K562 (cell line): ENCODE results near the gene ARPP21. TPM values are rescaled to one million over a fixed set of nuclear protein-coding genes. Genes with fewer than 3 reads are reported as not detected.

ENCODE experiments used
- ATAC-seq: fragments of 200-7000 bp; cut with Tn5 transposase; 3 replicates; pipeline ENCODE4 v1.9.1; 2020; ENCODE audit warnings: moderate library complexity
- BruUV-seq: library from RNA; stranded (reverse); fragments of 400-500 nt; replicated peaks from 2 replicates; lab custom pipeline; 2021; lab: Mats Ljungman, UMichigan
- CTCF ChIA-PET: fragments of 300-600 bp; formaldehyde crosslinking; extraction: SDS; loops from one replicate; lab custom pipeline; 2021; ENCODE audit warnings: low intra/inter-chr PET ratio; lab: Yijun Ruan, JAX
- POLR2A ChIA-PET: fragments of 300-600, 350-650 bp; sonication (Branson Sonifier 250); formaldehyde crosslinking; extraction: SDS; loops from one replicate; lab custom pipeline; 2021; ENCODE audit warnings: antibody characterized with exemption, inconsistent platforms; lab: Yijun Ruan, JAX
- DNase-seq, 4 experiments: peaks; one replicate each; pipeline versions ENCODE4 v3.0.0 to v3.0.0-alpha.2; 2011 to 2018; ENCODE audit warnings: low spot score in 3 of 4, mixed read lengths in 3 of 4; ENCODE audit errors: extremely low read depth in 1 of 4
- FAIRE-seq: peaks from 2 replicates; lab custom pipeline; 2011; peaks lifted over from hg19 to GRCh38; lab: Jason Lieb, UNC
- H2AFZ ChIP-seq: 2 replicates; pipeline ENCODE4 v1.6.0; 2011; ENCODE audit warnings: low read depth, low read length, control low read depth, inconsistent platforms
- H3K27ac ChIP-seq: fragments of 200-600 bp; 3 replicates; pipeline ENCODE4 v1.8.0; 2011; ENCODE audit warnings: low read depth, mild to moderate bottlenecking, control low read depth, inconsistent platforms, low read length, moderate library complexity, mixed read lengths; ENCODE audit errors: extremely low read depth
- H3K27me3 ChIP-seq, 2 experiments: fragments of 300-600 bp in 1 of 2; 2 replicates in 1 of 2; 3 replicates in 1 of 2; pipeline versions ENCODE4 v1.6.0 to v1.8.0; 2011; ENCODE audit warnings: inconsistent platforms in 2 of 2, low read length in 2 of 2, mild to moderate bottlenecking in 1 of 2, mixed read lengths in 1 of 2, moderate library complexity in 1 of 2; ENCODE audit not compliant: control insufficient read depth in 2 of 2, insufficient read depth in 2 of 2
- H3K36me3 ChIP-seq: fragments of 300-600 bp; 3 replicates; pipeline ENCODE4 v1.8.0; 2011; ENCODE audit warnings: mild to moderate bottlenecking, low read length, inconsistent platforms; ENCODE audit not compliant: control insufficient read depth, insufficient read depth
- H3K4me1 ChIP-seq, 2 experiments: fragments of 200-600 bp in 1 of 2; replicated peaks in 1 of 2; 2 replicates in 1 of 2; 3 replicates in 1 of 2; pipeline versions ENCODE4 v1.5.1 to v1.8.0; 2011; ENCODE audit warnings: inconsistent platforms in 2 of 2, low read length in 2 of 2, mild to moderate bottlenecking in 1 of 2, mixed read lengths in 1 of 2, moderate library complexity in 1 of 2; ENCODE audit not compliant: control insufficient read depth in 2 of 2, insufficient read depth in 2 of 2
- H3K4me2 ChIP-seq: 2 replicates; pipeline ENCODE4 v1.6.1; 2011; ENCODE audit warnings: low read length, control low read depth, inconsistent platforms, mixed read lengths; ENCODE audit not compliant: insufficient read depth
- H3K4me3 ChIP-seq: fragments of 200-600 bp; sonication (generic), shearing (Covaris generic); 2 replicates; pipeline ENCODE4 v1.5.1; 2016; ENCODE audit warnings: control low read depth, inconsistent platforms
- H3K79me2 ChIP-seq: fragments of 200-600 bp; 3 replicates; pipeline ENCODE4 v1.8.0; 2011; ENCODE audit warnings: low read length, inconsistent platforms; ENCODE audit not compliant: control insufficient read depth, insufficient read depth
- H3K9ac ChIP-seq, 2 experiments: 2 replicates each; pipeline versions ENCODE4 v1.6.0 to v1.6.1; 2011; ENCODE audit warnings: low read depth in 2 of 2, low read length in 2 of 2, control low read depth in 1 of 2, inconsistent platforms in 1 of 2, mild to moderate bottlenecking in 1 of 2, mixed read lengths in 1 of 2; ENCODE audit not compliant: insufficient read depth in 1 of 2
- H3K9me1 ChIP-seq: one replicate; pipeline ENCODE4 v1.6.0; 2011; ENCODE audit warnings: inconsistent platforms, mild to moderate bottlenecking, low read length, moderate library complexity; ENCODE audit not compliant: control insufficient read depth, insufficient read depth
- H3K9me3 ChIP-seq: replicated peaks from 2 replicates; pipeline ENCODE4 v1.5.1; 2011; ENCODE audit warnings: low read depth, low read length, inconsistent platforms; ENCODE audit not compliant: control insufficient read depth, insufficient read depth
- H4K20me1 ChIP-seq: replicated peaks from 2 replicates; pipeline ENCODE4 v1.6.1; 2011; ENCODE audit warnings: low read length, inconsistent platforms, mixed read lengths; ENCODE audit not compliant: control insufficient read depth, insufficient read depth
- CHD1 ChIP-seq: fragments of 200-600 bp; sonication (generic); IDR thresholded peaks from one replicate; pipeline ENCODE4 v1.6.1; 2012; ENCODE audit warnings: mild to moderate bottlenecking, moderate library complexity, low read length, inconsistent platforms
- COPS2 ChIP-seq: fragments of 450-650 bp; conservative IDR thresholded peaks from 2 replicates; pipeline ENCODE4 v1.6.1; 2016; ENCODE audit warnings: mild to moderate bottlenecking, moderate library complexity
- CTBP1 ChIP-seq: fragments of 450-650 bp; IDR thresholded peaks from 2 replicates; pipeline ENCODE4 v1.6.1; 2016; ENCODE audit warnings: borderline replicate concordance
- GABPB2 ChIP-seq: fragments of 250-450 bp; sonication (Bioruptor Pico); conservative IDR thresholded peaks from 2 replicates; pipeline ENCODE4 v1.5.1; 2021; ENCODE audit warnings: mild to moderate bottlenecking
- MED1 ChIP-seq: sonication (generic); formaldehyde crosslinking; IDR thresholded peaks from 2 replicates; pipeline ENCODE4 v1.8.1; 2023; ENCODE audit warnings: missing genetic modification reagents, borderline replicate concordance
- MTA2 ChIP-seq: fragments of 450-650 bp; IDR thresholded peaks from 2 replicates; pipeline ENCODE4 v1.6.1; 2016; ENCODE audit warnings: low read depth
- MTA3 ChIP-seq: fragments of 450-650 bp; formaldehyde crosslinking; IDR thresholded peaks from 2 replicates; pipeline ENCODE4 v1.6.1; 2017; ENCODE audit warnings: mild to moderate bottlenecking, borderline replicate concordance
- PBX2 ChIP-seq, 2 experiments: IDR thresholded peaks in 1 of 2; conservative IDR thresholded peaks in 1 of 2; 2 replicates each; pipeline ENCODE4 v1.6.1; 2016; ENCODE audit warnings: low read depth in 2 of 2, mild to moderate bottlenecking in 1 of 2, missing compliant biosample characterization in 1 of 2, missing genetic modification characterization in 1 of 2, moderate library complexity in 1 of 2
- TRIM24 ChIP-seq, 2 experiments: fragments of 450-650 bp; IDR thresholded peaks; 2 replicates each; pipeline ENCODE4 v1.6.1; 2016
- ZNF57 ChIP-seq: fragments of 450-650 bp; formaldehyde crosslinking; IDR thresholded peaks from 2 replicates; pipeline ENCODE4 v1.4.0; 2020; ENCODE audit warnings: mild to moderate bottlenecking, moderate library complexity
- in situ Hi-C: fragments of 300-500 bp; cut with MboI; formaldehyde crosslinking; loops from 4 replicates; pipeline ENCODE4 v1.15.0; 2018; ENCODE audit warnings: inconsistent platforms, mixed read lengths
- intact Hi-C: fragments of 100-400 bp; cut with micrococcal nuclease; formaldehyde crosslinking; loops from 2 replicates; pipeline ENCODE4 v1.14.2; 2022
- polyA plus RNA-seq, 8 experiments: library from polyadenylated mRNA; depleted of rRNA in 4 of 8; stranded (reverse) in 5 of 8; unstranded in 3 of 8; fragments of >200 nt; fragmentation: Nextera tagmentation in 2 of 8; fragmentation: Illumina TruSeq in 1 of 8; extraction: Ambion mirVana in 2 of 8; extraction: Trizol in 1 of 8; gene quantifications; 2 replicates each; pipeline versions ENCODE4 v1.2.1 to v1.2.3, GENCODE V29; 2011 to 2014; ENCODE audit warnings: inconsistent platforms in 1 of 8, missing spikeins in 1 of 8
- total RNA-seq, 7 experiments: library from RNA; depleted of rRNA in 6 of 7; stranded (reverse); fragments of >200 nt in 6 of 7; fragmentation: Illumina TruSeq in 2 of 7; extraction: Trizol in 2 of 7; gene quantifications; 2 replicates each; pipeline versions ENCODE4 v1.2.1 to v1.2.3, GENCODE V29; 2011 to 2021; ENCODE audit warnings: low replicate concordance in 1 of 7

The ARPP21 gene
- total and polyA plus RNA-seq, 9 of the 15 experiments (the other 6 are each of a cell fraction or from before 2014, with no cell fraction given): not detected

GRCh38 chr3:35601959-35602358 is 37.4 kb upstream of the ARPP21 start:
- Histone ChIP-seq H3K27ac (no peak overlapping the region), H3K4me3 (no peak overlapping the region), H3K27me3 (no peaks in the 10 kb centered on the region), H4K20me1 (no peaks in the 10 kb centered on the region), H3K9me1 (no peaks in the 10 kb centered on the region), H3K4me2 (no peak overlapping the region), H3K4me1 (no peaks in the 10 kb centered on the region), H3K79me2 (no peaks in the 10 kb centered on the region), H3K9me3 (no peaks in the 10 kb centered on the region), H2AFZ (no peak overlapping the region), H3K9ac (no peak overlapping the region), H3K36me3 (no peaks in the 10 kb centered on the region)
- CTCF ChIA-PET: no interaction called here
- DNase-seq (no peak), FAIRE-seq (no peak), ATAC-seq (no peak)
- in situ Hi-C loops (no loop called here), intact Hi-C loops (no loop called here)
- BruUV-seq: no TSS peak
- TF ChIP-seq COPS2: no peak
- no peak for TF ChIP-seq GABPB2 (CRISPR knock-in tag)
- no peak for TF ChIP-seq CHD1
- no peak for TF ChIP-seq MTA2
- no peak for TF ChIP-seq MED1
- no peak for TF ChIP-seq ZNF57 (CRISPR knock-in tag)
- TF ChIP-seq PBX2 (CRISPR knock-in tag; IDR thresholded peaks at IDR 0.05; ENCODE audit: low read depth): no peak
- TF ChIP-seq PBX2 (tag; conservative IDR thresholded peaks at IDR 0.05; ENCODE audit: low read depth): no peak
- TF ChIP-seq TRIM24 (IDR thresholded peaks at IDR 0.05): no peak
- TF ChIP-seq CTBP1: no peak
- TF ChIP-seq MTA3: no peak
- POLR2A ChIA-PET: no interaction called here
